ENCODE measurements around the gene ALX4.

Gene ALX4

DNA sequence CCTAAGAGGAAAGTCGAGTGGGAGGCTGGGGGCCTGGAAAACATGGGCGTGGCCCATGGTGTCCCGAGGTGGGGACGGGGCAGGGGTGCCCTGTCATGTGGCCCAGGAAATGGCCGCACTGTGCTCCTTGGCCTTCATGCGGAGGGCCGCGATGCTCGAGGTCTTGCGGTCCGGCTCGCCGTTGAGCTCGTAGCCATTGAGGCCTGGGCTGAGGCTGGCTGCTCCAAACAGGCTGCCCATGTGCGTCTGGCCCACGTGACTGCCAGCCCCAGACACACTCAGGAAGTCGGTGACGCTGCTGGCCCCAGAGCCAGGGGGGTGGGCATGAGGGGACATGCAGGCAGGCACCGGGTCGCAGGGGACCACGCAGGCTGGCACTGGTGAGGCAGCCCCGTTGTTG, 45.2 kb downstream of the ALX4 start:
- no peak for DNase-seq

DNA sequence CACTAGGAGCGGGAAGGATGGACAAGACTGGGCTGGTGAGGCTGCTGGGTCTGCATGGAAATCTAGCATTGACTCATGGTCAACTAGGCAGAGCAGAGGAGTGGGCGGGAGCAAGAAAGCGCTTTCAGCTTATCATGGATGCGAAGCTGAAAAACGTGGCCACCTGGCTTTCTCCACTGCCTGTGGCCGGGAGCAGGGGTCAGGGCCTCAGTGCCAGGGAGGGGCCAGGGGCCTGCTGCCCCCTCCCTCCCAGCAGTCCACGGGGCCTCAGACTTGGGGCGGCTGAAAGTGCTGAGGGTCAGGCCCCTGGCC, 45.5 kb downstream of the ALX4 start:
- no peak for DNase-seq

DNA sequence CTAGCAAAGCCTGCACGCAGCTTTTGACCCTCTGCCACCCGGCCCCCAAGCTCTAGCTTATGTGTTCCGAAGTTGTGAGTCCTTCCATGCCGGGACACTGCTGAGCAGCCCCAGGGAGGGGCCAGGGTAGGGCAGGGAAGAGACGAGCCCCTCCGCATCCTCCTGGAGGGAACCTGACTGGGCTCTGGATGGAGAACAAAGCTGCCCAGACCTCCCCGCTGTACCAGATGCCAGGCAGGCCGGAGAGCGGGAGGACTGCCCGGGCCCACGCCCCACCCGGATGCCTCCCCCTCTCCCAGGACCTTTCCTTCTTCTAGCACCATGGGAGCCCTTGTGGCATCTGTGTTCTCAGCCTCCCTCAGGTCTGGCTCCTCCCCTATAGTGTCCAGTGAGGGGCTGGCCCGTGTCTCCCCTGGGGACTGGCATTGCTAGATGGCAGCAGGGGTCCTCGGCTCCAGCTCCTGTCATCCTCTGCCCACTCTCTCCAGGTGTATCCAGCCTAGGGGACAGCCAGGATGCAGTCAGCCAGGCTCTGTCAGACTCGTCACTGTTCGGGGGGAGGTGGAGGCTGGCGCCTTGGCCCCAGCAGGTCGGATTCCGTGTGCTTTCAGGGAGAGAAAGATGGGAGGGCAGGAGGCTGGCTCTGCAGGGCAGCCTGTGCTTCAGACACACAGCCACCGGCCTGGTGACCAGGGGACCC, 46.1 kb downstream of the ALX4 start:
- DNase-seq: no peak

DNA sequence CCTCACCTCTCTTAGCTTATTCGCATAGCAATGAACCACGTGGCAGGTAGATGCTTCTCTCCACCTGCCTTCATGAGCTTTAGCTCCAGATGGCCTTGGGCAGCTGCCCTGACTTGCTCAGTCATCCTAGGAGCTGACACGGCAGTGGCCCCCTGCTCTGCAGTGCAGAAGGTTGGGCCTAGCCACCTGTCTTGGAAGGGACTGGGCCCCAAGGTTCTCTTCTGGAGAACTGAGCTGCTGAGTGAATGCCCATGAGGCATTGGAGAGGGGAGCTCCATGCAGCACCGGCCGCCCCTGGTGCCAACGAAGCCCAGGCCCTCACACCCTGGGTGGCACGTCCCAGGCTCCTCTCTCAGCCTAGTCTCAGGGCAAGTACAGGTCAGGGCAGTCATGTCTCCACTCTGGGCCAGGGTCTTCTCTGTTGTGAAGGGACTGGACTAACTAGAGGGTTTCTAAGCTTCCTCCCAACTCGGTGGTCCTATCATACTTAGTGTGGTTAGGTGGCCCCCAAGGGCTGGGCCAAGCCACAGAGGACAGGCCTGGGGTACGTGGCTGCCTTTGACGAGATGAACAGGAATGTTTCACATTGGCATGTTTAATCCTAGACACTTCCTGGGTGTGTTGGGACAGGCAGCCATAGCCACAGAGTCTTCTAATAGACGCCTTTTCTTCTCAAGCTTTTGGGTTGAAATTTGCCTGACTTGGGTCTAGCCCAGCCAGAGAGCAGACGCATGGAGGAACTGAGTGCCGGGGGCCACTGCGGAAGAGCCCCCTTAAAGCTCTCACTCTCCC, 47.9 kb downstream of the ALX4 start:
- no peak for DNase-seq

DNA sequence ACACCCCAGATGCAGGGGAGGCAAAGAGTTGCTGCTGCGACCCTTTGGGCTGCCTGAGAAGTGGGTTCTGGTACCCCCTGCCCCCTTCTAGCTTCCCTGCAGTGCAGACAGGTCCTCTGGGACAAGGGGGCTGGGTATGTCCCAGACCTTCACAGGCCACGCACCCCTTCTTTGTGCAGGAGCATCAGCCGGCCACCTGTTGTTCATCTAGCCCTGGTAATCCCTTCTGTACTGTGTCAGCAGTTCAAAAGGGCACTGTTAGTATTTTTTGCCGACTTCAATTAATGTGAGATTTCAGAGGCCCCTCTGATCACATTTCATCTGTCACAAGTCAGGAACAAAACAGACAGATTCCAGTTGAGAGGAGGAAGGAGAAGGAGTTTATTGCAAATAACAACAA, 49.9 kb downstream of the ALX4 start:
- no peak for DNase-seq

DNA sequence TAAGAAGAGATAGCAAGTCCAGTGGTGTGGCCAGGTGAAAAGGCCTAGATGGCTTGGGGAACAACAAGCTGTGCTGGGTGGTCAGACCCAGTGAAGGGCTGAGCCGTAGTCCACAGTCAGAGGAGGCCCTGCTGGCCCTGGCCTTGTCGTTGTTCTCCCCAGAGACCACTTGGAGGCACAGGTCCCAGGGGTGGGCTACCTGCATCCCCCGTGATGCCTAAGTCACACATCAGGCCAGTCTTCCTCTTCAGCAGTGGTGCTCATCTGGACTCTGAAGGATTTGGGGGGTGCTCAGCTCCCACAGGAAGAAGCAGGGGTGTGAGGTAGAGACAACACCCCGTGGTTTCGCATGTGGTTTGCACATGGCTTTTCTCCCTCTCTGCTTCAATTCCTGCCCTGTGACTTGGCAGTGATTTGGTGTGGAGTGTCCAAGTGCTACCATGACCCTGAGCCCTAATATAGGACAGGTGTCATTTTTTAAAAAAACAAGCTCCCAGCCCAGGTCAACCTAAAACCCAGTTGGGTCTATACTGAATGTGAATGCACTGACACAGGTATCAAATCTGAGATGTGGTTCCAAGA, 51.0 kb downstream of the ALX4 start:
- DNase-seq: no peak

DNA sequence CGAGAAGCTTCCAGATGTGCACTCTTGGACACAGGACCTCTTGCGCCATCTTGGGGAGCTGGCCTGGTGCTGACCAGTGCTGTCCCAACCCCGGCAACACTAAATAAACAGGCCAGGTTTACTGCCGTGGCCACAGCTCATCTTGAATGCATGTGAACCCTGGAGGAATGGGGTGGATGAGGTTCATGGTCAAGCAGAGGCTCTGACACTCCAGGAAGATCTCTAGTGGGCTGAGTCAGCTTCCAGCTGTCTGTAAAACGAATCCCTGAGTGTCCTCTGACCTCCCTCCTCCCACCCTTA, 51.8 kb downstream of the ALX4 start:
- no peak for DNase-seq

DNA sequence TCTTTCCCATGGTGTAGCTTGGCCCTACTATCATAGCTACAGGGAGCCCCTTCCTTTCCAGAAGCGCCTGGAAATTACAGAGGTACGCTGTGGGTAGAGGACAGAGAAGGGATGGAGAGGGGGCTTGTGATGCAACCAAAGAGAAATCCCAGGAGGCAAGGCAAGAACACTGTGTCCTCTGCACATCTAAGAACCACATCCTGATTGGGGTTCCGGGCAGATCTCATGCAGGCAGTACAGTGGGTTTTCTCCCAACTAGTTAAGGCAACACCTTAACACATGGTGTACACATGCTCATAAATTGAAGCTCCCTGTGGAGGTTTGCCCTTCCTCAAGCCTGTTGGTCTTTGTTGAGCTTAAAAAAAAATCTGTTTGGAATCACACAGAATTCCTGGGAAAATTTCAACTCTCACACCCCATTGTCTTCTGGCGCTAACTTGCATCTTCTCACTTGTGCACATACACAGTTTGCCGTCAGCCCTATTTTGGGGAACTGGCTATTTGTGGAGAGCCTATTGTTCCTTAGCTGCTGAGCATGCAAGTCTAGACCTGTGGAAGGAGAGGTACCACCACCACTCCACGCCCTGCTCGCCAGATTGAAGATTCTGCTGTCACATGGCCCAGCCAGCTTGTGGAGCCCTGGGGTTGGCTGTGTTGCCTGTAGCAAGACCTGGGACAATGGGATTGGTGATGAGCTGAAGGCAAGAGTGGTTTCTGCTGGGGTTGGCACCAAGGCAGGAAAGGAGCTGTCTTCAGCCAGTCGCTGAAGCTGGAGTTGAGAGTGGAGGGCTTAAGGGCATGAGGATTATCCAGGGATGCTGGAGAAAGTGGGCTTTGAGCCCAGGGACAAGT, 52.4 kb downstream of the ALX4 start:
- no peak for DNase-seq

DNA sequence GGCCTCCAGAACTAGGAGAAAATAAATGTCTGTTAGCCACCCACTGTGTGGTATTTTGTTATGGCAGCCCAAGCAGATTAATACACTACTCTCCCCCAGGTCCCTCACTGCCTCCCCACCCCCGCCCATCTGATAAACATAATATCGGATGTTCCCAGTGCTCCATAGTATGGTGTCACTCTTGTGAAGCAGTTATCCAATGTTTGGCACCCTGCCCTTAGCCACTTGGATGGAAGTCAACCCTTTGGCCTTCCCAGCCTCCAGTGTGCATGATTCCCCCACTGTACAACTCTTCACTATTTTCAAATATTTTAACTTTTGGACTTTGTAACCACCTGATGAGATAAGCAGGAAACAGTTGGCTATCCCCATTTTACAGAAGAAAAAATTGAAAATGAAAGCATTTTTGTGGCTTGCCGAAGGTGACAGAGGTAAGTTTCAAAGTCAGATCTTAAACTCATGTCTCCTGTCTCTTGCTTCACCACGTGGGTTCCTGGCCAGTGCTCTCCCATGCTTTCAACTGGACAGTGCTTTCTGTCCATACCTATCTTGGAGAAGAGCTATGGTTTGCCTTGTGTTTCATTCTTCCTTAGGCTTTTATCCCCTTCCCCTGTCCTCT, 53.2 kb downstream of the ALX4 start:
- no peak for DNase-seq

DNA sequence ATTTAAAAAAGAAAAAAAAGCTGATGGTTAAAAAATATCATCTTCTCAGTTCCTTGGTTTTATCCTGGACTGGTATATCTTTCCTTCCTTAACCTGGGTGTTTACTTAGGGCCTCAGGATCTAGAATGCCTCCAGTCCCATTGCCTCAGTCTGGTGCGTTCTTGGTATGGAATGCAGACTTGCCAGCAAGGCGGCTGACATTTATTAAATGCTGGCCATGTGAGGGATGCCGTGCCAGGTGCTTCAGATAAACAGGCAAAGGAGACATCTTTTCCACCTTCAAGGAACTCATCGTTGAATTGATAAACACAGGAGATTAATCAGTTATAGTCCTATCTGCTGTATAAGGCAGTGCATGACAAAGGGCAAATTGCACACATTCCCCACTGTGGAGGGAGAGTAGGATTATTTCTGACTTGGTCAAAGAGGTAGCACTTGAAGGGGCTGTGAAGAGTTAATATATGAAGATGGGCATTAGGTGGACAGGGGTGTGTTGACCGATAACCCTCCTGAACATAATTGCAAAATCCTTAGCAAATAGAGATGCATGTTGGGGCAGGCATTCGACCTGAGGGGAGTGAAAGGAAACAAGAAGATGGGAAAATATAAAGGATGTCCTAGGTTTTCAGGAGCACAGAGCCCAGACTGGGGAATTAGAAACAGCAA, 54.4 kb downstream of the ALX4 start:
- DNase-seq: no peak

DNA sequence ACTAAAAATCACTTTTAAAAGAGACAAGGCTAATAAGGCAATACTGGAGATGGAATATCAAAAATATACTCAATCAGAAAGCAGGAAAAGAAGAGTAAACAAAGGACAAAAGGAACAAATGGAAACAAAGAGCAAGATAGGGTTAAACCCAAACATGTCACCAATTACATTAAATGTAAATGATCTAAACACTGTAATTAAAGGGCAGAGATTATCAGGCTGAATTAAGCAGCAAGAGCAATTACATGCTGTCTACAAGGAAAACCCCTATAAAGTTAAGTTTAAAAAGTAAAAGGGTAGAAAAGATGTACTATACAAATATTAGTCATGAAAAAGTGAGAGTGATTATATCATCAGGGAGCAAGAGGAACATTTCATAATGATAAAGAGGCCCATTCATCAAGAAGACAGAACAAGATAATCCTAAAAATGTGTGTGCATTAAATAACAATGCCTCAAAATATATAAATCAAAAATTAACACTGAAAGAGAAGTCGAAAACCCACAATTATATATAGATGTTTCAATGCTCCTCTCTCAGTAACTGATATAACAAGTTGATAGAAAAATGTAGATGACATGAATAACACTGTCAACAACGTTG, 56.8 kb downstream of the ALX4 start:
- DNase-seq: no peak

DNA sequence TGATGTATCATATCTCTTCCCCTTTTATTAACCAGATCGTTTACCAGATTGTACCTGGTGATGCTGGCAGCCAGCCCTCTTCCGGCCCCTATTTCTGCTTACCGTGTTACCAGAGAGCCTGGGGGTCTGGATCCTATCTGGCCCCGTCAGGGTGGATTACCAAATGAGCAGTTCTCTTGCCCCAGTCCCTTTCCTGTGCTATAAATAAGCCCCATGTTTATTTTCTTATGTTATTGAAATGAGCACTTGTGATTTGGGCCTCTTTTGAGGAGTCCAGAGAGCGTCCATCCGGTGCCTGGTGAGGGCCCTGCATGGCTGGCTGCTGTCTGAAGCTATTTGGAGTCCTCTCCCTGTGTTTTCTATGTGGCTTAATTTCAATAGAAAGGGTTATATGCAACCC, 59.5 kb downstream of the ALX4 start:
- DNase-seq: no peak

DNA sequence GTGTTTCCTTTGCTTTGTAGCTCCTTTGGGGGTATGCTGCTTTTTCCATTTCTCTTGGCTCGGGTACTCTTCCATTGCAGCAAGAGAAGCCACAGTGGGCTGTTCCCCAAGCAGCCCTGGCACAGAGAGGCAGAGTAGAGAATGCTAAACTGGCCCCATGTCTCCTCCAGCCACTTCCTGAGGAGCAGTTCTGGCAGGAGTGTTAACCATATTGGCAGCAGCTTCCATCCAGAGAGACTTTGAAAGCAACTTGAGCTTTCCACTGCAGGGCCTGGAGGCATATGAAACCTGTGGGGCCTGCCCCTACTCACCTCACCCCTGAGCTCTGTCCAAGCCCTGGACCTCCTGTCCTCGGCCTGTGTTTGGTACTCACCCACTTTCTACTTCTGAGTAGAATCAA, 61.8 kb downstream of the ALX4 start:
- DNase-seq: no peak

DNA sequence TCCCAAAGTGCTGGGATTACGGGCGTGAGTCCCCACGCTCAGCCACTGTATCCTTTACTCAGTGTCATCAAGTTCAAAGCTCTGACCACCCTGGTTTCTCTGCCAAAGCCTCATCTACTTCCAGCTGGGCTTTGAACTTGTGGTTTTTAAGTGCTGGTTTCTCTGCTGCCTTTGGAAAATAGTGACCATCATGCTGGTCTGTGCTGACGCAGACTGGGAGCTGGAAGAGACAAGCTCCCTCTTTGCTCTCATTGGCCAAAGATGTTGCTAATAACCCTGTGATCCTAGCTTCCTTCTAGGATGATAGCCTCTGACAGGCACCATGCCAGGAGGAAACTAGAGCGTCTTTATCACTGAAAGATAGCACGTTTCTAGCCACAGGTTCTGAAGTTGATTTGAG, 62.4 kb downstream of the ALX4 start:
- no peak for DNase-seq

DNA sequence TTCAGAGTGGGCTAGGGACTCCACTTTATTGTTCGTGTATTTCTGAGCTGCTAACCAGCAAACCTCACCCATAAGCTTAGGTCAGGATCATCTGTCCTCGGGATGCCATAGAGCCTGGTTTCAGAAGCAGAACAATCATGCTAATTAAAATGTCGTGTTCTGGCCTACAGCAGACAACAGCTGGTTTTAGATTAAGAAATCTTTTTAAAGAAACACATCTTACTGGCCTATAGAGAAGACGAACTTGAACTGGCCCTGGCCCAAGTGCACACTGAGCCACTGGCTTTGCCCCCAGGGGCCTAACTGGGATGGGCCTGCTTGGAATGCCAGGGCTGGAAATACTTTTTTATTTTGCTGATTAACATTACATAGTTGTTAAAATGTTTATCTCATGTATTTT, 63.2 kb downstream of the ALX4 start:
- no peak for DNase-seq

DNA sequence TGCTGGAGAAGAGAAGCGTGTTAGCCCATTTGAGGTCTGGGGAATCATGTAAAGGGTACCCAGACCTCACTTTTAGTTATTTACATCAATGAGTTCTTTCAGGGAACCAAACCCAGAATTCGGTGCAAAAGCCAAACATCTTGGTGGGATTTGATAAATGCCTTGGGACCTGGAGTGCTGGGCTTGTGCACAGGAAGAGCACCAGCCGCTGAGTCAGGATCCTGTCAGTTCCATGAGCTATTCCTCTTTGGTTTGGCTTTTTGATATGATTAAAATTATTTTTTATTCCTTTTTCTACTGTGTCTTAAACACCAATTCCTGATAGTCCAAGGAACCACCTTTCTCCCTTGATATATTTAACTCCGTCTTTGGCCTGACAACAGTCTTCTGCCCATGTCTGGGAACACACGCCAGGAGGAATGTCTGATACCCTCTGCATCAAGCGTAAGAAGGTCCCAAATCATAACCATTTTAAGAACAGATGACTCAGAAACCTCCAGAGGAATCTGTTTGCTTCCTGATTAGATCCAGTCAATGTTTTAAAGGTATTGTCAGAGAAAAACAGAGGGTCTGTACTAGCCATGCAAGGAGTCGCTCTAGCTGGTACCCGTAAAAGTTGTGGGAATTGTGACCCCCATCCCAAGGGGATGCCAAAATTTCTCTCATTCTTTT, 65.2 kb downstream of the ALX4 start:
- DNase-seq: no peak

DNA sequence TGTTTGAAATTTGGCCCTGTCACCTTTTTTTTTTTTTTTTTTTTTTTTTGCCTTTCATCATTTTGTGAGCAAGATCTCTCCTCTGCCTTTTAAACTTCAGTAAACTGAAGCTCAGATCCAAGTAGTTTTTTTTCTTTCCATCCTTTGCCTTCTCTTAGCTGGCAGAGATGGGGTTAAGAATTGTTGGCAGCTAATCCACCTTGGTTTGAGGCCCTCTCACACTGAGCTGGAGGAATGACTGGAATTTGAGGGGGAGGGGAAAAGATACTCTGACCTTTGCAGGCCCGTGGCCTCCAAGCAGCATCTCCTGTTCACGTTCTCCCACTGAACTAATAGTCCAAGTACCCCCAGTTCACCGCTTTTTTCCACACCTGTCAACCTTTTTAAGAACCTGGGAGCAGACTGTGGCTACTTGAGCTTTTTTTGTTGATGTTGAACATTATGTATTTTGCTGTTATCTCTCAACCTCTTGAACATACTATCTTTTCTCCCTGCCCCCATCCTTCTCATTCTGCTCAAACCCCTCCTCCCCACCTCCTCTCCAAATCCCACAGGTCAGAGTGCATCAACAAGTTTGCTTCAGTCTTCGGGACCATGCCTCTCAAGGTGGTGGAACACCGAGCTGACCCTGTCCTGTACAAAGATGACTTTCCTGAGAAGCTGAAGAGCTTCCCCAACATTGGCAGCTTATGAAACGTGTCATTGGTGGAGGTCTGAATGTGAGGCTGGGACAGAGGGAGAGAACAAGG, 66.2 kb downstream of the ALX4 start:
- no peak for DNase-seq

DNA sequence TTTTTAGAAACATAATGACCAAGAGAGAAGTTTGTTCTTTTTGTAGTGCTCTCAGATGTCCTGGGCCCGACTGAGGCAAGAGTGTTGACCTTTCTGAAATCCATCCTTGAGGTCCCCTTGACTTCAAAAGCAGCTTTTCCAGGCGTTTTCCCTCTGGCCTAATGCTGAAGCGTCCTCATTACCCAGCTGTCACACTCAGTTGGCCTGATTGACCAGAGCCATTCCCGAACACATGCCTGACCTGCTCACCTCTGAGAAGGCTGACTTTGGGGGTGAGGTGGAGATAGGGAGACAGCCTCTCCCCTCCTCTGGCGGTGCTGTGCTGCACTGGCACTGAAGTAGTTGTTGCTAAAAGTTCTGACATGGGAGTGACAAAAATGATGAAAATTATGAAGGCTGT, 66.9 kb downstream of the ALX4 start:
- no peak for DNase-seq

DNA sequence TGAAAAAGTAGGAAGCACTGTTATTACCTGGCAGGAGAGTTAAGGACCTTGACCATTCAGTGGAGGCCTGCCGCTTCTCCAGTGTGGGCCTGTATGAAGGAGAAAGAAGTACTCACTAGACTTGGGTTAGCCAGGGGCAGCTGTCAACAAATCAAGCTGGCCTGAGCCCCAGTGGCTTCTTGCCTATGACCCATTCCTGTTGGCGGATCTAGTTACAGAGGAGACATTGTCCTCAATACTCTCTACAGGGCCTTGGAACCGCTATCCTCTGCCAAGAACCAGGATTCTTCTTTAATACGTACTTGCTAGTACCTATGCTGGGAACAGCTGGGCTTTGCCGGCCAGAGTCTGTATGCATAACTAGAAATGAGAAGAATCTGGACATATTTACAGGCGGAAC, 68.1 kb downstream of the ALX4 start:
- DNase-seq: no peak

DNA sequence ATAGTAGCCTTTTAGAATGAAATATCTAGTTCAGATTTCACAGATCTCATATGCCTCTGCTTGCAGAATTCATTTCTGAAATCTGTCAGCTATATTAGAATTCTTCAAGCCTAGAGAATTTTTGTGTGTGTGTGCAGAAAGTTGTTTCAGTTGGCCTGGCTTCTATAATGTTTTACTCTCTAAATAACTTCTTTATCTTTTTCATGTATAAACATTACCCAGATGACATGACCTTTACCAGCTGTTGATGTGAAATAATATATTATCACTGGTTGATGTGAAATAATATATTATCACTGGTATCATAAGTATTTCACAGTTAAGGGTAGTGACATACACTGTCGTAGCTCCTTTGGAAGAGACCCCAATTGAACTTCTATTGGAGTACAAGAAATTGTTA, 72.8 kb downstream of the ALX4 start:
- DNase-seq: no peak

DNA sequence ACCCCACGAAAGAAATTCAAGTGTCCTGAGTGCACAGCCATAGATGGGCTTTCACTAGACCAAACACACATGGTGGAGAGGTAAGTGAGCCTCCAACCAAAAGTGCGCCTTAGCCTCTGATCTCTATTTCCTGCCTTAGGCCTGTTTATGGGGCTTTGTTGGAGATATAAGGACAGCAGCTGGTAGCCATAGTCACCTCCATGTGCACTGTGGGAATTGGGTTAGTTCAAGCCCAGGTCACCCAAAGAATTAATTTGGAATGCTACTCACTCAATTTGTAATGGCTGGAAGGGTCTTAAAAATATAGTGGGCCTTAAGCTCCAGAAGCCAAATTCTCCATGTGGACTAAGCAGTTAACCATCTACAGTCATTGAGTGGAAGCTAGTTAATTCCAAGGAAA, 73.6 kb downstream of the ALX4 start:
- no peak for DNase-seq

Measured in 8988T (cell line).